GM18861 (cell line): ENCODE data around the gene WSCD1.

ENCODE experiments used
- ATAC-seq: cut with Tn5 transposase; IDR thresholded peaks from one replicate; pipeline ENCODE4 v1.9.1; 2021; ENCODE audit not compliant: unreplicated experiment

The WSCD1 gene

GRCh38 chr17:6069539-6070429, at the start of gene WSCD1:
TSS of gene WSCD1 (plus strand) at chr17:6070379. CDS start at chr17:6080659, 10,280 bp downstream.
- no peak for ATAC-seq

DNA sequence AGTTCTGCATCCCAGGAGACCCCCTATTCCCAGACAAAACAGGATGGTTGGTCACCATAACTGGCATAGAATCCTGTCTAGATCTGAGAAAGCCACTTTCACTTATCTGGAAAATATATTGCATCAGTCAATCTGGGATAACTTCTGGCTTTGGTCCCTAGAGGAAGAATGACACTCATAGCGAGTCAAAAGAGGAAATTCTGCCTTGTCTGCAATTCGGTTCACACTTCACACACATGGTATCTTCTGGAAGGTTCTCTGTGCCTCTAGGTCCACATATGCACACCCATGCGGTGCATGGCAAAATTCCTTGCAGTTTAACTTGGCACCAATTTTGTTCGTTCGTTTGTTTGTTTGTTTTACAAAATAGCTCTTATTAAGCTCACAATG, 49.2 kb upstream of the WSCD1 start:
- no peak for ATAC-seq

DNA sequence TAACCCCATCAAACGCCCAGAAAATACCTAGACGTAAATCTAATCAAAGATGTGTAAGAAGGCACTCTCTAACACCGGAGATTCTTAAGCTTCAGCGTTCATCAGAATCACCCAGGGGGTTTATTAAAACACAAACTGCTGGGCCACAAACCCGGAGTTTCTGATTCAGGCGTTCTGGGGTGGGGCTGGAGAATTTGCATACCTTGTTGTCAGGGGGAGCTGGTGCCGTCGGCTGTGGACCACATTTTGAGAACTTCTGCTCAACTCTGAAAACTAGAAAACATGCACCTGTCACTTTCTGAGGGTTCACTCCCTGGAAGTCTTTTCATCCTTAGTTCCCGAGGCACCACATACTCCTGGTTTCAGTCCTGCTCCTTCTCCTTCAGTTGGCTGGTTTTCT, 48.6 kb upstream of the WSCD1 start:
- ATAC-seq, result no peak

DNA sequence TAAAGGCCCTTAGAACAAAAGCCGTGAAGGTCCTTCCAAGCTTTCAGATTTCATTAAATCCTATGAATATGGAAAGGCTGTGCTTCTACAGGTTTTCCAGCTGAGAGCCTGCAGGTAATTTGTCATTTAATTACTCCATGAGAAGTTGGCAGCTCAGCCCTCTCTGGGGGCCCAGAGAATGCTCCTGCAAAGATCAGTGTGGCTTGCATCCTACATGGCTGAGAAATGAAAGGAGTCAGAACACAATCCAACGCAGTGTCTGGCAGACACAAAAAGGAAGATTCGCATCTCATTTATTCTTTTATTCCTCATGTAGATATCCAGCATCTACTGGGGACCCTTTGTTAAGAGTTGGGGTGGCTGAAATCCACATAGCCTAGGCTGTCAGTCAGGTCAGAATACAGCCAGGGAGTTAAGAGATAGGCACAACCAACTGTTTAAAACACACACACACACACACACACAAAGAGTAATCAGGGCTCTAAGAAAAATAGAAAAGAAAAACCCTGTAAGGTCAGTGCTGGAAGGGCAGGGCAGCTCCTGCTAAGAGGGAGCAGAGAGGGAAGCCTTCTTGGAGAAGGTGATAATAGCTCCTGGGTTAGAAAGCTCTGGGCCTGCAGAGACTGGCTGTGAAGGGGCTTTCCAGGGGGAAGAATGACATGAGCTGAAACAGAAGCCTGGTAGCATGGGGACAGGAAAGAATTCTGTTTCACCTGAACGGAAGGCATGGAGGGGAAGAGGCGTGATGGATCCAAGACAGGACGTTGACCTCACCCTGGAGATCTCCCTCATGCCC, 46.9 kb upstream of the WSCD1 start:
- no peak for ATAC-seq

DNA sequence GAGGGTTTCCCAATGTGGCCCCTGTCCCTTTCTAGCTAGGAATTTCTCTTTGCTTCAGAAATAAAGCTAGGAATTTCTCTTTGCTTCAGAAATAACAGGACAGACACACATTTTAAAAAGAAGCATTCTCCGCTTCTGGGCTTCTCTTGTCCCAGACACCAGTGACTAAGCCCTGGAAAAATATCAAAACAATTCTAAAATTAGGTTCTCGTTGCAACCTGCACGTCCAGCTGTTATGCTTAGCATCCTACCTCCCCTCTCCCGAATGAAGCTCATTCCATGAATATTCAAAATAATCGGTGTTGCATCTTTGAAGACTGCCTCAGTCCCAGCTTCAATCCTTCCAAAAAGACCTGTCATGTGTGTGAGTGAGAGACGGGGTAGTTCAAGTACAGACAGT, 45.6 kb upstream of the WSCD1 start:
- no peak for ATAC-seq

- no peak for ATAC-seq
Measured at GRCh38 chr17:6027342-6028024, 42.7 kb upstream of the WSCD1 start.

GRCh38 chr17:6028294-6028693, 41.9 kb upstream of the WSCD1 start:
- ATAC-seq, result no peak

- no peak for ATAC-seq
Measured at GRCh38 chr17:6035801-6036394, 34.3 kb upstream of the WSCD1 start.

GRCh38 chr17:6040504-6040903, 29.7 kb upstream of the WSCD1 start:
- no peak for ATAC-seq

GRCh38 chr17:6041246-6041645, 28.9 kb upstream of the WSCD1 start:
- no peak for ATAC-seq

- no peak for ATAC-seq
Measured at GRCh38 chr17:6043405-6043804, 26.8 kb upstream of the WSCD1 start.

DNA sequence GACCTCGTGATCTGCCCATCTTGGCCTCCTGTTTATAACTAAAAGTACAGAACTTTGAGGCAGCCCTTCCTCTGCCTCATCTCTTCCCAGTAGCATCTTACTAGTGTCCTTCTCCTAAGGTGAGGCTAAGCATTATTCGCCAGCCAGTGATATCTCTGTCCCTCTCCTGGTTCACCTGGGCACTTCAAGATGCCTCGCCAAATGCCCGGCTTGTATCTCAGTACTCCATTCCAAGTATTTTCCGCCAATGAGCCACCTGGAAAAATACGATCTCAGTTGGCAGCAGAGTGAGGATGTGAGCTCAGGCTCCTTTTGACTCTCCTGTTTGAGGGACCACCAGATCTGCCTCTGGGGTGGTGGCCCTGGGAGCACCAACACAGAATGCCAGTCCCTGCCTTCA, 25.9 kb upstream of the WSCD1 start:
- no peak for ATAC-seq

DNA sequence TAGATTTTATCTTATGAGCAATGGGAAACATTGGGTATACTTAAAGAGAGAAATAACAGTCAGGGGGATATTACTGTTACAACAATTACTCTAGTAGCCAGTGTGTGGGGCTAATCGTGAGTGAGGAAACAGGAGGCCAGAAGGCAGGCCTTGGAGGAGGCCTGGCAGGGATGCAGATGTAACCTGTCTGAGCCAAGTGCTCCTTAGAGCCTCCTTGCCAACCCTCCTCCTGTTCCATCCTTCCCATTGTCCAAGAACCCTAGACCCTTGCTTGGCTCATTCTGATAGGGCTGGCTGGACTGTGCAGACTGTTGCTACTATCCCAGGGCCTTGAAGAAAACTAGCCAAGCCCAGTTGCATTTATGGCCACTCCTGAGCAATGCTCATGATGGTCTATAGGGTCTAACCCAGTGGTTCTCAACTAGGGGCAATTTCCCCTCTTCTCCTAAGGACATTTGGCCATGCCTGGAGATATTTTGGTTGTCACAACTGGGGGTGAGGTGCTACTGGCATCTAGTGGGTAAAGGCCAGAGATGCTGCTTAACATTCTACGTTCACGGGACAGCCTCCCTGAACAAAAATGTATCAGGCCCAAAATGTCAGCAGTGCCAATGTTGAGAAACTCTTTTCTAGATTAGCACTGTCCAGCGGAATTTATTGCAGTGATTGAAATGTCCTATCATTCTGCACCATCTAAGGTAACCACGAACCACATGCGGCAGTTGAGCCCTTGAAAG, 24.4 kb upstream of the WSCD1 start:
- no peak for ATAC-seq

DNA sequence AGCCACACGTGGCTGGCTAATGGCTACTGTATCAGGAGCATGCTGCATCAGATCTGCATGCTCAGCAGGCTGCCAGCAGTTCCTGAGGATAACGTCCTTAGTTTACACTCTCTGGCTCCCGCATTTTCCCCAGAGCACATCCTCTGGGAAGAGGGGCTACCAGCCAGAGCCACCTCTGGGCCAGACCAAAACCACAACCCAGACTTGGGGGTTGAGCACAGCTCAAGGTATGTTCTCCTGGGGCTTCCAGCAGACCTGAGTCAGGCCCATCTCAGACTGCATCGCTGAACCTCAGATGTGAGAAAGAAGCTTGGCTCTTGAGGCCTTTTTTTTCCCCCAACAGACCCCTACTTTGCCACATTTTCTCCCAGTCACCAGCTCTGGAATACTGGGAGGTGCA, 23.7 kb upstream of the WSCD1 start:
- ATAC-seq, result no peak

DNA sequence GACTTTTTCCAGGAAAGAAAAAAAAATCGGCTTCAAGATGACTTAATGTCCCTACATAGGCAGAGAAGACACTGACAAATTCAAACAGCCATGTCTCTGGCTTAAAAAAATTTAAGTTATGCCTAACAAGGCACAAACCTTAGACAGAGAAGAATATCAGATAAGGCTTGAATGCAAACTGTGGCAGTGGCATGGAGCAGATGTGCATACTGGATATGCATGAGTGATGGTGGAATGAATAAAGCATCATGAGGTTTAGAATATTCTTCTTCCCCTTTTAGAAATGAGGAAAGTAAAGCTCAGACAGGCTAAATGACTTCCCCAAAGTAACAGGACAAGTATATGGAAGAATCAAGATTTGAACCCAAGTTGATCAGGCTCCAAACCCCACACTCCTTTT, 23.2 kb upstream of the WSCD1 start:
- no peak for ATAC-seq

- ATAC-seq, result no peak
Measured at GRCh38 chr17:6047966-6048365, 22.2 kb upstream of the WSCD1 start.

- ATAC-seq, result no peak
Measured at GRCh38 chr17:6048486-6048885, 21.7 kb upstream of the WSCD1 start.

DNA sequence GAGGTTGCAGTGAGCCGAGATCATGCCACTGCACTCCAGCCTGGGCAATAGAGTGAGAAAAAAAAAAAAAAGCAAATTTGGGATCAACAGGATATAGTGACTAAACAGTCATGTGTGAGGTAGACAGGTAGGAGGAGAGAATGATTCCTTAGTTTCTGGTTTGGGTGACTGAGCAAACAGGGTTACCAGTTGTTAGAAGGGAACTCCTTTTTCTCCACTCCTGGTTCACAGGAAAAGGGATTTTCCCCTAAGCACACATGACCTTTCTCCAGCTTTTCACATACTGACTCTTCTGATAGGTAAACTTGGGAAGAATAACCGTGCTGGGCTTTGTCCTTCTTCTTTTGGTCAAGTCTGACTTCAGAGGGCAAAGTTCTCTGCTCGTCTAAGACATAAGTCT, 17.3 kb upstream of the WSCD1 start:
- no peak for ATAC-seq

- ATAC-seq, result no peak
Measured at GRCh38 chr17:6054372-6054771, 15.8 kb upstream of the WSCD1 start.

- ATAC-seq, result no peak
Measured at GRCh38 chr17:6056104-6056503, 14.1 kb upstream of the WSCD1 start.

- no peak for ATAC-seq
Measured at GRCh38 chr17:6057562-6057961, 12.6 kb upstream of the WSCD1 start.
